Measurements from ENCODE around the gene CMSS1.

- TF ChIP-seq, protein P1, sequence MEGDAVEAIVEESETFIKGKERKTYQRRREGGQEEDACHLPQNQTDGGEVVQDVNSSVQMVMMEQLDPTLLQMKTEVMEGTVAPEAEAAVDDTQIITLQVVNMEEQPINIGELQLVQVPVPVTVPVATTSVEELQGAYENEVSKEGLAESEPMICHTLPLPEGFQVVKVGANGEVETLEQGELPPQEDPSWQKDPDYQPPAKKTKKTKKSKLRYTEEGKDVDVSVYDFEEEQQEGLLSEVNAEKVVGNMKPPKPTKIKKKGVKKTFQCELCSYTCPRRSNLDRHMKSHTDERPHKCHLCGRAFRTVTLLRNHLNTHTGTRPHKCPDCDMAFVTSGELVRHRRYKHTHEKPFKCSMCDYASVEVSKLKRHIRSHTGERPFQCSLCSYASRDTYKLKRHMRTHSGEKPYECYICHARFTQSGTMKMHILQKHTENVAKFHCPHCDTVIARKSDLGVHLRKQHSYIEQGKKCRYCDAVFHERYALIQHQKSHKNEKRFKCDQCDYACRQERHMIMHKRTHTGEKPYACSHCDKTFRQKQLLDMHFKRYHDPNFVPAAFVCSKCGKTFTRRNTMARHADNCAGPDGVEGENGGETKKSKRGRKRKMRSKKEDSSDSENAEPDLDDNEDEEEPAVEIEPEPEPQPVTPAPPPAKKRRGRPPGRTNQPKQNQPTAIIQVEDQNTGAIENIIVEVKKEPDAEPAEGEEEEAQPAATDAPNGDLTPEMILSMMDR (IDR thresholded peaks at IDR 0.05): no peak
- TF ChIP-seq POLR2A (IDR thresholded peaks at IDR 0.05): no peak
Observed at GRCh38 chr3:99850608-99851007, 32.9 kb downstream of the CMSS1 start.
